Trophoblast cell (in vitro differentiated cells and primary cell): Measurements from ENCODE around the gene STAB1.

Experiments
- DNase-seq, 2 donors: peaks; one replicate each; pipeline ENCODE4 v3.0.0-alpha.2; 2016
- H2AFZ ChIP-seq: 2 replicates; pipeline ENCODE4 v1.6.1; 2013; ENCODE audit warnings: low read length, moderate library complexity, mild to moderate bottlenecking; ENCODE audit not compliant: insufficient read depth, poor library complexity
- H2AK5ac ChIP-seq: 2 replicates; pipeline ENCODE4 v1.6.1; 2013; ENCODE audit warnings: mild to moderate bottlenecking, low read length
- H2BK120ac ChIP-seq: 2 replicates; pipeline ENCODE4 v1.6.1; 2013; ENCODE audit warnings: low read length, mild to moderate bottlenecking, moderate library complexity; ENCODE audit not compliant: insufficient read depth, poor library complexity
- H2BK12ac ChIP-seq: 2 replicates; pipeline ENCODE4 v1.6.1; 2013; ENCODE audit warnings: mild to moderate bottlenecking, low read length, moderate library complexity
- H2BK5ac ChIP-seq: 2 replicates; pipeline ENCODE4 v1.6.1; 2013; ENCODE audit warnings: low read length, low read depth, moderate library complexity, mild to moderate bottlenecking; ENCODE audit not compliant: poor library complexity
- H3K14ac ChIP-seq: 2 replicates; pipeline ENCODE4 v1.6.1; 2013; ENCODE audit warnings: mild to moderate bottlenecking, low read length
- H3K18ac ChIP-seq: 2 replicates; pipeline ENCODE4 v1.6.1; 2013; ENCODE audit warnings: mild to moderate bottlenecking, low read length
- H3K23ac ChIP-seq: 2 replicates; pipeline ENCODE4 v1.6.1; 2013; ENCODE audit warnings: low read length
- H3K27ac ChIP-seq: 2 replicates; pipeline ENCODE4 v1.5.1; 2013; ENCODE audit warnings: low read depth, mild to moderate bottlenecking, inconsistent platforms, low read length, moderate library complexity
- H3K27me3 ChIP-seq: 2 replicates; pipeline ENCODE4 v1.6.1; 2013; ENCODE audit warnings: inconsistent platforms, mild to moderate bottlenecking, low read length, moderate library complexity; ENCODE audit not compliant: insufficient read depth
- H3K36me3 ChIP-seq, 2 experiments: 1 replicate in 1 of 2; 2 replicates in 1 of 2; pipeline ENCODE4 v1.6.1; 2013; ENCODE audit warnings: low read length in 2 of 2, mild to moderate bottlenecking in 2 of 2, moderate library complexity in 1 of 2; ENCODE audit not compliant: insufficient read depth in 2 of 2, control insufficient read depth in 1 of 2
- H3K4ac ChIP-seq: 2 replicates; pipeline ENCODE4 v1.6.1; 2013; ENCODE audit warnings: low read depth, mild to moderate bottlenecking, low read length, moderate library complexity
- H3K4me1 ChIP-seq, 2 experiments: 1 replicate in 1 of 2; 2 replicates in 1 of 2; pipeline ENCODE4 v1.6.1; 2013; ENCODE audit warnings: low read length in 2 of 2, mild to moderate bottlenecking in 2 of 2, moderate library complexity in 1 of 2; ENCODE audit not compliant: insufficient read depth in 2 of 2, control insufficient read depth in 1 of 2
- H3K4me2 ChIP-seq: 2 replicates; pipeline ENCODE4 v1.6.1; 2013; ENCODE audit warnings: inconsistent platforms, mild to moderate bottlenecking, low read length, moderate library complexity
- H3K4me3 ChIP-seq: 2 replicates; pipeline ENCODE4 v1.5.1; 2013; ENCODE audit warnings: mild to moderate bottlenecking, low read depth, low read length, inconsistent platforms
- H3K79me1 ChIP-seq: one replicate; pipeline ENCODE4 v1.6.1; 2013; ENCODE audit warnings: low read length
- H3K79me2 ChIP-seq: 2 replicates; pipeline ENCODE4 v1.6.1; 2013; ENCODE audit warnings: low read length, mild to moderate bottlenecking; ENCODE audit not compliant: control insufficient read depth, insufficient read depth, poor library complexity
- H3K9ac ChIP-seq: 2 replicates; pipeline ENCODE4 v1.6.1; 2013; ENCODE audit warnings: mild to moderate bottlenecking, low read length
- H3K9me3 ChIP-seq: 2 replicates; pipeline ENCODE4 v1.6.1; 2013; ENCODE audit warnings: low read depth, mild to moderate bottlenecking, control low read depth, inconsistent platforms, low read length; ENCODE audit not compliant: insufficient read depth
- H4K12ac ChIP-seq: 2 replicates; pipeline ENCODE4 v1.6.1; 2013; ENCODE audit warnings: low read depth, mild to moderate bottlenecking, low read length, moderate library complexity
- H4K8ac ChIP-seq: 2 replicates; pipeline ENCODE4 v1.6.1; 2013; ENCODE audit warnings: low read depth, mild to moderate bottlenecking, low read length, moderate library complexity
- H4K91ac ChIP-seq: one replicate; pipeline ENCODE4 v1.6.1; 2013; ENCODE audit warnings: low read depth, mild to moderate bottlenecking, low read length, moderate library complexity
- WGBS: extraction: QIAGEN DNeasy Blood & Tissue Kit; methylation state at CpG from one replicate; pipeline ENCODE4 v1.1.7; 2013; ENCODE audit warnings: missing lambda C conversion rate; ENCODE audit not compliant: insufficient read length, insufficient coverage; ENCODE audit errors: extremely low coverage; 5-methylcytosine and 5-hydroxymethylcytosine counted together

STAB1 gene

DNA sequence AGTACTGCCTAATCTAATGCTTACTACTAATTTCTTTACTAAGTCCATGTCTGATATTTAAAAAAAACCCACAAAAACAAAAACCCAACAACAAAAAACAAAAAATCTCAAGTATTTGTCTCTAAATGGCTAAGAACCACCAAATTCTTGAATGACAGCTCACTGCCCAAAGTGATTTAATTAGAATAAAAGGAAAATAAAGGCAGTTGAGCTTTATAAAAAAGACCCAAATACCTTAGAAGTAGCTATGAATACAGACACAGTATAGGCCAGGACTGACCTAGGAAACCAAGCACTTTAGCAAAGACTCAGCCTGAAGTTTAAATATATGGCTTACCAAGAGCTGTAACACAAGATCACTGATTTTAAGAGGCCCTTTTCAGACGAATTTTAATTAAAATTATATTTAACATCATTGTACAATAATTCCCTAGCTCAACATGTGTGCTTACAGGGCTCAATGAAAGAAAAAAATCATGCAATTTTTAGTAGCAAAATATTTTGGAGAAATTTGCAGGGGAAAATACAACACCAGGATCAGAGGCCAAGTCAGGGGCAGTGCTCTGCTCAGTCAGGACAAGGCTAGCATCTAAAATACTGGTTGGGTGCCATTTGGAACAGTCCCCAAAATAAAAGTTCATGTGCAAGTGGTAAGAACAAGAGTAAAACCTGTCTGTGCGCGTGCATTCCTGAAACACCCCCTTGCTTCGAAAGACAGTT lies 66.0 kb downstream of the STAB1 start:
- Histone ChIP-seq H2AK5ac (no peak overlapping the region), H2BK120ac (no peak overlapping the region), H3K4me3 (no peak overlapping the region), H2BK12ac (peak overlapping the region; percentile 49), H4K91ac (no peak overlapping the region), H4K8ac (peak overlapping the region; percentile 38), H3K27ac (no peak overlapping the region), H3K79me2 (no peaks in the 10 kb centered on the region), H2BK5ac (peak overlapping the region; percentile 9), H3K4me2 (no peak overlapping the region), H3K36me3 (peaks cover 14 to 28% of the 10 kb centered on the region in 2 experiments), H3K14ac (no peak overlapping the region), H3K18ac (no peak overlapping the region), H3K9me3 (no peaks in the 10 kb centered on the region), H4K12ac (no peak overlapping the region), H3K79me1 (peaks cover 5% of the 10 kb centered on the region), H3K4me1 (peaks cover 0 to 8% of the 10 kb centered on the region in 2 experiments), H2AFZ (no peak overlapping the region), H3K9ac (no peak overlapping the region), H3K4ac (no peak overlapping the region), H3K27me3 (no peaks in the 10 kb centered on the region), H3K23ac (no peak overlapping the region)
- DNase-seq: peak in 1 of 2 donors; percentile 8
- no CpG with 5 or more reads among the region's 4 CpGs for WGBS

DNA sequence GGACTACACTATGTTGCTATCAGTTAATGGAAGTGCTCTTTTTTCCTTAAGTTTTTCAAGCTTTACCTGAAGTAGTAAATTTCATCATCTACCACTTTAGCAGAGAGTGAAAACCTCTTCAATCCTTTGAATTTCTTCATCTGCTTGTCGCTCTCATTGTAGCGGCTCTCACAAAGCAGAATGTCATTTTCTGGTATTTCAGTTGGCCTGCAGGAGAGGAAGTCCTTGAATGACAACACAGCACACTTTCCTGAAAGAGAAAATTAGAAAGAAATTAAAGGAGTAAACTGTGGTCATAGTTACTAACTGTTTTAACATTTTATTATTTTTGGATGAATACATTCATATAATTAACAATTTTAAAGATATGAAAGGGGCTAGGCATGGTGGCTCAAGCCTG lies 68.8 kb downstream of the STAB1 start:
- no peak overlapping the region for H4K8ac ChIP-seq
- no peak overlapping the region for H2AK5ac ChIP-seq
- H3K18ac ChIP-seq: no peak overlapping the region
- H2BK120ac ChIP-seq: no peak overlapping the region
- H3K14ac ChIP-seq: no peak overlapping the region
- no peaks in the 10 kb centered on the region for H3K27me3 ChIP-seq
- no peak overlapping the region for H2AFZ ChIP-seq
- DNase-seq: no peak
- no peak overlapping the region for H2BK12ac ChIP-seq
- H2BK5ac ChIP-seq: no peak overlapping the region
- H3K79me1 ChIP-seq: peaks cover 5% of the 10 kb centered on the region
- no peak overlapping the region for H3K4ac ChIP-seq
- H3K79me2 ChIP-seq: no peaks in the 10 kb centered on the region
- H3K9me3 ChIP-seq: no peaks in the 10 kb centered on the region
- H3K36me3 ChIP-seq: peaks cover 12 to 20% of the 10 kb centered on the region in 2 experiments
- no peak overlapping the region for H3K27ac ChIP-seq
- H4K12ac ChIP-seq: no peak overlapping the region
- H3K4me2 ChIP-seq: no peak overlapping the region
- no CpG with 5 or more reads among the region's 2 CpGs for WGBS
- peaks cover 0 to 9% of the 10 kb centered on the region in 2 experiments for H3K4me1 ChIP-seq
- no peak overlapping the region for H4K91ac ChIP-seq
- H3K23ac ChIP-seq: no peak overlapping the region
- no peak overlapping the region for H3K4me3 ChIP-seq
- H3K9ac ChIP-seq: no peak overlapping the region

- Histone ChIP-seq H3K27me3 (no peaks in the 10 kb centered on the region), H3K9ac (no peak overlapping the region), H3K4me1 (peaks cover 0 to 2% of the 10 kb centered on the region in 2 experiments), H3K79me2 (no peaks in the 10 kb centered on the region), H2BK120ac (no peak overlapping the region), H2AK5ac (no peak overlapping the region), H4K91ac (no peak overlapping the region), H3K23ac (no peak overlapping the region), H3K4me3 (no peak overlapping the region), H3K4me2 (no peak overlapping the region), H2AFZ (no peak overlapping the region), H3K27ac (no peak overlapping the region), H3K18ac (no peak overlapping the region), H3K14ac (no peak overlapping the region), H2BK12ac (no peak overlapping the region), H3K36me3 (peaks cover 5 to 7% of the 10 kb centered on the region in 2 experiments), H4K12ac (no peak overlapping the region), H3K9me3 (no peaks in the 10 kb centered on the region), H4K8ac (no peak overlapping the region), H3K79me1 (no peaks in the 10 kb centered on the region), H3K4ac (no peak overlapping the region), H2BK5ac (no peak overlapping the region)
- DNase-seq: peak; percentile 74 to 76
- no CpG with 5 or more reads among the region's 2 CpGs for WGBS
These were observed 72.9 kb downstream of the STAB1 start for GRCh38 chr3:52568069-52568468.

- Histone ChIP-seq H3K4me2 (no peak overlapping the region), H4K8ac (no peak overlapping the region), H2AK5ac (no peak overlapping the region), H3K4me3 (no peak overlapping the region), H3K27ac (no peak overlapping the region), H3K9ac (no peak overlapping the region), H3K4me1 (peaks cover 0 to 2% of the 10 kb centered on the region in 2 experiments), H2AFZ (no peak overlapping the region), H3K4ac (no peak overlapping the region), H3K27me3 (no peaks in the 10 kb centered on the region), H2BK120ac (no peak overlapping the region), H3K9me3 (no peaks in the 10 kb centered on the region), H4K91ac (no peak overlapping the region), H3K23ac (no peak overlapping the region), H3K18ac (no peak overlapping the region), H2BK12ac (no peak overlapping the region), H3K79me1 (no peaks in the 10 kb centered on the region), H3K79me2 (no peaks in the 10 kb centered on the region), H4K12ac (no peak overlapping the region), H3K36me3 (peaks cover 6 to 14% of the 10 kb centered on the region in 2 experiments), H3K14ac (no peak overlapping the region), H2BK5ac (no peak overlapping the region)
- no CpG with 5 or more reads among the region's 4 CpGs for WGBS
- DNase-seq: peak; percentile 90 to 91
These were observed 74.9 kb downstream of the STAB1 start for GRCh38 chr3:52570076-52570475.
